Measurements from ENCODE around the gene WIZ. TPM values are rescaled to one million over a fixed set of nuclear protein-coding genes. Genes with fewer than 3 reads are reported as not detected.

WIZ gene
- total RNA-seq, 2 donors from 2014 or later: 22.4 to 44.2 TPM

- H3K36me3 ChIP-seq: peaks cover 44% of the 10 kb centered on the region
- TF ChIP-seq CTCF (IDR thresholded peaks at IDR 0.05): no peak
- H3K4me1 ChIP-seq: no peaks in the 10 kb centered on the region
- H3K27me3 ChIP-seq: no peaks in the 10 kb centered on the region
- H3K4me3 ChIP-seq: no peak overlapping the region
- H3K9me3 ChIP-seq: no peaks in the 10 kb centered on the region
- H3K27ac ChIP-seq: no peak overlapping the region
- DNase-seq (ENCODE audit: low spot score): no peak
Observed at GRCh38 chr19:15390814-15391213, 58.9 kb downstream of the WIZ start.

- Histone ChIP-seq H3K27ac (no peak overlapping the region), H3K36me3 (peaks cover 5% of the 10 kb centered on the region)
- DNase-seq (ENCODE audit: low spot score): no peak
Observed at GRCh38 chr19:15381864-15382263, 67.9 kb downstream of the WIZ start.

GRCh38 chr19:15381429-15381828 is 68.3 kb downstream of the WIZ start:
- Histone ChIP-seq H3K27me3 (no peaks in the 10 kb centered on the region), H3K4me1 (peaks cover 0 to 27% of the 10 kb centered on the region in 2 donors), H3K36me3 (peaks cover 1% of the 10 kb centered on the region), H3K4me3 (no peak overlapping the region), H3K27ac (no peak overlapping the region), H3K9me3 (no peaks in the 10 kb centered on the region)
- no peak for TF ChIP-seq CTCF (IDR thresholded peaks at IDR 0.05)
- no peak for DNase-seq (ENCODE audit: low spot score)

More at GRCh38 chr19:15381864-15382263, 67.9 kb downstream of the WIZ start:
- H3K9me3 ChIP-seq: no peaks in the 10 kb centered on the region
- TF ChIP-seq CTCF (IDR thresholded peaks at IDR 0.05): no peak
- H3K4me3 ChIP-seq: no peak overlapping the region
- H3K4me1 ChIP-seq: peaks cover 0 to 23% of the 10 kb centered on the region in 2 donors
- H3K27me3 ChIP-seq: no peaks in the 10 kb centered on the region

GRCh38 chr19:15379999-15380647 is 69.6 kb downstream of the WIZ start:
- TF ChIP-seq CTCF (IDR thresholded peaks at IDR 0.05): no peak
- Histone ChIP-seq H3K27me3 (no peaks in the 10 kb centered on the region), H3K4me3 (peak overlapping the region; percentile 95 to 99), H3K36me3 (no peaks in the 10 kb centered on the region), H3K4me1 (peaks cover 0 to 39% of the 10 kb centered on the region in 2 donors), H3K27ac (peak overlapping the region; percentile 98 to 99), H3K9me3 (no peaks in the 10 kb centered on the region)
- no peak for DNase-seq (ENCODE audit: low spot score)

GRCh38 chr19:15379083-15379998 is 70.4 kb downstream of the WIZ start, which contains the start of gene AKAP8:
AKAP8 (minus strand) TSS chr19:15379787; CDS start chr19:15379731, 56 bp downstream.
- H3K36me3 ChIP-seq: no peaks in the 10 kb centered on the region
- peak within 1 kb of the TSS; percentile 95 to 99 for H3K4me3 ChIP-seq
- peak within 1 kb of the TSS; percentile 98 to 99 for H3K27ac ChIP-seq
- H3K9me3 ChIP-seq: no peaks in the 10 kb centered on the region
- peaks cover 0 to 47% of the 10 kb centered on the region in 2 donors for H3K4me1 ChIP-seq
- no peak for TF ChIP-seq CTCF (IDR thresholded peaks at IDR 0.05)
- no peaks in the 10 kb centered on the region for H3K27me3 ChIP-seq
- DNase-seq (ENCODE audit: low spot score): peak; percentile 99

All from right atrium auricular region (tissue), 2 donors.